ENCODE results near the gene FBXL3. TPM values are rescaled to one million over a fixed set of nuclear protein-coding genes. Genes with fewer than 3 reads are reported as not detected.

FBXL3 gene
- total and polyA plus RNA-seq, 2 of the 13 experiments (the other 11 are each of a cell fraction or from before 2014, with no cell fraction given) = 11.5 to 18.5 TPM

- TF ChIP-seq DMTF1 (CRISPR knock-in tag; IDR thresholded peaks at IDR 0.05) = peak; percentile 29; the same call in 1 of the 2 replicates
- TF ChIP-seq ZNF10 (CRISPR knock-in tag; IDR thresholded peaks at IDR 0.05; ENCODE audit: borderline replicate concordance, low read depth) = no peak
- no peak for TF ChIP-seq ATRX (CRISPR knock-in tag; IDR thresholded peaks at IDR 0.05; ENCODE audit: borderline replicate concordance)
- TF ChIP-seq KAT7 (CRISPR knock-in tag; IDR thresholded peaks at IDR 0.05; ENCODE audit: borderline replicate concordance) = peak; percentile 74; the same call in 1 of the 2 replicates
- peak; percentile 69; the same call in 1 of the 2 replicates for TF ChIP-seq ZNF691 (CRISPR knock-in tag; IDR thresholded peaks at IDR 0.05; ENCODE audit: borderline replicate concordance, low read depth)
- peak; percentile 60 for TF ChIP-seq ISL2 (CRISPR knock-in tag; IDR thresholded peaks at IDR 0.05)
- TF ChIP-seq ZNF512B (CRISPR knock-in tag; IDR thresholded peaks at IDR 0.05; ENCODE audit: borderline replicate concordance) = no peak
- peak; percentile 63; the same call in 1 of the 2 replicates for TF ChIP-seq ZNF225 (CRISPR knock-in tag; IDR thresholded peaks at IDR 0.05)
- TF ChIP-seq ZNF574 (CRISPR knock-in tag; IDR thresholded peaks at IDR 0.05) = peak; percentile 85
- peak; percentile 93; the same call in 1 of the 2 replicates for TF ChIP-seq ZFP36L1 (CRISPR knock-in tag; IDR thresholded peaks at IDR 0.05)
- TF ChIP-seq ZNF747 (CRISPR knock-in tag; IDR thresholded peaks at IDR 0.05; ENCODE audit: borderline replicate concordance) = no peak
- TF ChIP-seq JARID2 (CRISPR knock-in tag; IDR thresholded peaks at IDR 0.05; ENCODE audit: insufficient replicate concordance) = no peak
- TF ChIP-seq ZBTB4 (CRISPR knock-in tag; IDR thresholded peaks at IDR 0.05; ENCODE audit: borderline replicate concordance) = peak; percentile 77; the same call in 1 of the 2 replicates
- TF ChIP-seq KMT2A (CRISPR knock-in tag; IDR thresholded peaks at IDR 0.05) = peak; percentile 46
- TF ChIP-seq ZNF816 (CRISPR knock-in tag; IDR thresholded peaks at IDR 0.05; ENCODE audit: borderline replicate concordance) = peak; percentile 93; the same call in 1 of the 2 replicates
Observed at GRCh38 chr13:76991796-76992547, 35.0 kb downstream of the FBXL3 start, which contains the start of gene CLN5 (continued).

Measured in HepG2 (cell line).